K562 (cell line): ENCODE results near the gene MET. TPM values are rescaled to one million over a fixed set of nuclear protein-coding genes. Genes with fewer than 3 reads are reported as not detected.

Source experiments
- ADNP ChIP-seq: fragments of 200-800 bp; sonication (Bioruptor generic); IDR thresholded peaks from 2 replicates; pipeline ENCODE4 v1.6.1; 2016; ENCODE audit warnings: missing genetic modification characterization, missing compliant biosample characterization
- ATF7 ChIP-seq: fragments of 450-650 bp; IDR thresholded peaks from 2 replicates; pipeline ENCODE4 v1.7.1; 2014; ENCODE audit warnings: mild to moderate bottlenecking, moderate library complexity
- C11orf30 ChIP-seq: fragments of 450-650 bp; IDR thresholded peaks from 2 replicates; pipeline ENCODE4 v1.6.1; 2016; ENCODE audit warnings: low read depth, mild to moderate bottlenecking
- DDX20 ChIP-seq: fragments of 450-650 bp; IDR thresholded peaks from 2 replicates; pipeline ENCODE4 v1.6.1; 2016; ENCODE audit warnings: missing genetic modification characterization, low read depth, mild to moderate bottlenecking, missing compliant biosample characterization, moderate library complexity
- GTF2F1 ChIP-seq: IDR thresholded peaks from 2 replicates; pipeline ENCODE4 v1.6.1; 2011; ENCODE audit warnings: low read depth, low read length, improper control_type of control experiment
- HMGN3 ChIP-seq: IDR thresholded peaks from 2 replicates; pipeline ENCODE4 v1.6.1; 2011; ENCODE audit warnings: borderline replicate concordance, low read depth, mild to moderate bottlenecking, mixed read lengths, low read length; ENCODE audit not compliant: insufficient read length; ENCODE audit errors: extremely low read depth
- HOXB6 ChIP-seq: fragments of 250-450 bp; sonication (Bioruptor Pico); IDR thresholded peaks from 2 replicates; pipeline ENCODE4 v1.5.1; 2022; ENCODE audit warnings: mild to moderate bottlenecking, borderline replicate concordance
- POU5F1 ChIP-seq: fragments of 150-350 bp; IDR thresholded peaks from 2 replicates; pipeline ENCODE4 v1.6.1; 2014; ENCODE audit warnings: borderline replicate concordance, low read length, low read depth, mild to moderate bottlenecking; ENCODE audit not compliant: partially characterized antibody
- PRMT5 ChIP-seq: sonication (generic); formaldehyde crosslinking; IDR thresholded peaks from 2 replicates; pipeline ENCODE4 v1.5.0; 2020; ENCODE audit warnings: missing genetic modification reagents
- ZBTB33 ChIP-seq: sonication (generic); formaldehyde crosslinking; IDR thresholded peaks from 2 replicates; pipeline ENCODE4 v1.8.1; 2023; ENCODE audit warnings: mild to moderate bottlenecking, missing genetic modification reagents
- ZKSCAN1 ChIP-seq: fragments of 150-350 bp; IDR thresholded peaks from 2 replicates; pipeline ENCODE4 v1.6.1; 2016; ENCODE audit warnings: low read depth, low read length
- ZNF282 ChIP-seq: sonication (generic); formaldehyde crosslinking; IDR thresholded peaks from 2 replicates; pipeline ENCODE4 v1.8.1; 2023; ENCODE audit warnings: missing genetic modification reagents
- ZNF436 ChIP-seq: fragments of 250-450, 450-650 bp; sonication (Bioruptor Pico); formaldehyde crosslinking; IDR thresholded peaks from 2 replicates; pipeline ENCODE4 v1.7.0; 2020; ENCODE audit warnings: mild to moderate bottlenecking
- ZNF518B ChIP-seq: fragments of 250-450 bp; sonication (Bioruptor Pico); IDR thresholded peaks from 2 replicates; pipeline ENCODE4 v1.5.0; 2021; ENCODE audit warnings: mild to moderate bottlenecking, moderate library complexity
- ZNF785 ChIP-seq: fragments of 250-450 bp; sonication (Bioruptor Pico); IDR thresholded peaks from 2 replicates; pipeline ENCODE4 v1.4.0; 2020; ENCODE audit warnings: mild to moderate bottlenecking
- polyA plus RNA-seq, 8 experiments: library from polyadenylated mRNA; depleted of rRNA in 4 of 8; stranded (reverse) in 5 of 8; unstranded in 3 of 8; fragments of >200 nt; fragmentation: Nextera tagmentation in 2 of 8; fragmentation: Illumina TruSeq in 1 of 8; extraction: Ambion mirVana in 2 of 8; extraction: Trizol in 1 of 8; gene quantifications; 2 replicates each; pipeline versions ENCODE4 v1.2.1 to v1.2.3, GENCODE V29; 2011 to 2014; ENCODE audit warnings: inconsistent platforms in 1 of 8, missing spikeins in 1 of 8
- total RNA-seq, 7 experiments: library from RNA; depleted of rRNA in 6 of 7; stranded (reverse); fragments of >200 nt in 6 of 7; fragmentation: Illumina TruSeq in 2 of 7; extraction: Trizol in 2 of 7; gene quantifications; 2 replicates each; pipeline versions ENCODE4 v1.2.1 to v1.2.3, GENCODE V29; 2011 to 2021; ENCODE audit warnings: low replicate concordance in 1 of 7
- TF ChIP-seq, protein P1 (sequence below): fragments of 250-450 bp; sonication (Bioruptor Pico); IDR thresholded peaks from 2 replicates; pipeline ENCODE4 v1.8.0; 2021; ENCODE audit warnings: borderline replicate concordance, mild to moderate bottlenecking, moderate library complexity; ENCODE audit not compliant: poor library complexity, severe bottlenecking
- TF ChIP-seq, protein P2 (sequence below): fragments of 250-450 bp; sonication (Bioruptor Pico); IDR thresholded peaks from 2 replicates; pipeline ENCODE4 v1.8.0; 2022; ENCODE audit warnings: moderate library complexity, mild to moderate bottlenecking, inconsistent platforms
- TF ChIP-seq, protein P3 (sequence below): fragments of 450-650 bp; conservative IDR thresholded peaks from 2 replicates; pipeline ENCODE4 v1.6.1; 2016; ENCODE audit warnings: missing genetic modification characterization, low read depth, mild to moderate bottlenecking, control low read depth, missing compliant biosample characterization

MET gene
- total and polyA plus RNA-seq, 9 of the 15 experiments (the other 6 are each of a cell fraction or from before 2014, with no cell fraction given): 0.84 to 2.4 (median 1.1) TPM

GRCh38 chr7:116671681-116672595 lies at the start of gene MET (continued):
- TF ChIP-seq, protein P1, sequence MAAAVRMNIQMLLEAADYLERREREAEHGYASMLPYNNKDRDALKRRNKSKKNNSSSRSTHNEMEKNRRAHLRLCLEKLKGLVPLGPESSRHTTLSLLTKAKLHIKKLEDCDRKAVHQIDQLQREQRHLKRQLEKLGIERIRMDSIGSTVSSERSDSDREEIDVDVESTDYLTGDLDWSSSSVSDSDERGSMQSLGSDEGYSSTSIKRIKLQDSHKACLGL: no peak
- TF ChIP-seq ZNF282 (no peak), GTF2F1 (no peak), ZBTB33 (0 out of 2 replicates have a peak, but pooled peaks have one; percentile 22), ATF7 (0 out of 2 replicates have a peak, but pooled peaks have one; percentile 10), POU5F1 (no peak), ZKSCAN1 (peak; percentile 13; the same call in 1 of the 2 replicates), C11orf30 (no peak), PRMT5 (CRISPR knock-in tag) (no peak), DDX20 (tag) (no peak), ZNF518B (CRISPR knock-in tag) (no peak), ZNF785 (no peak), HOXB6 (CRISPR knock-in tag) (no peak), ZNF436 (CRISPR knock-in tag) (no peak), ADNP (tag) (no peak), HMGN3 (no peak)
- TF ChIP-seq, protein P2, sequence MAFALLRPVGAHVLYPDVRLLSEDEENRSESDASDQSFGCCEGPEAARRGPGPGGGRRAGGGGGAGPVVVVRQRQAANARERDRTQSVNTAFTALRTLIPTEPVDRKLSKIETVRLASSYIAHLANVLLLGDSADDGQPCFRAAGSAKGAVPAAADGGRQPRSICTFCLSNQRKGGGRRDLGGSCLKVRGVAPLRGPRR: no peak
- TF ChIP-seq, protein P3, sequence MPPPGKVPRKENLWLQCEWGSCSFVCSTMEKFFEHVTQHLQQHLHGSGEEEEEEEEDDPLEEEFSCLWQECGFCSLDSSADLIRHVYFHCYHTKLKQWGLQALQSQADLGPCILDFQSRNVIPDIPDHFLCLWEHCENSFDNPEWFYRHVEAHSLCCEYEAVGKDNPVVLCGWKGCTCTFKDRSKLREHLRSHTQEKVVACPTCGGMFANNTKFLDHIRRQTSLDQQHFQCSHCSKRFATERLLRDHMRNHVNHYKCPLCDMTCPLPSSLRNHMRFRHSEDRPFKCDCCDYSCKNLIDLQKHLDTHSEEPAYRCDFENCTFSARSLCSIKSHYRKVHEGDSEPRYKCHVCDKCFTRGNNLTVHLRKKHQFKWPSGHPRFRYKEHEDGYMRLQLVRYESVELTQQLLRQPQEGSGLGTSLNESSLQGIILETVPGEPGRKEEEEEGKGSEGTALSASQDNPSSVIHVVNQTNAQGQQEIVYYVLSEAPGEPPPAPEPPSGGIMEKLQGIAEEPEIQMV: no peak
